K562 (cell line): ENCODE results near the gene CTPS2. TPM values are rescaled to one million over a fixed set of nuclear protein-coding genes. Genes with fewer than 3 reads are reported as not detected.
A peak's percentile ranks its signal among the peaks of the same experiment; 100 is the strongest.

Experiments
- BDP1 ChIP-seq: IDR thresholded peaks from 3 replicates; pipeline ENCODE4 v1.6.1; 2011; ENCODE audit not compliant: insufficient read length, insufficient read depth
- CTBP1 ChIP-seq: fragments of 450-650 bp; IDR thresholded peaks from 2 replicates; pipeline ENCODE4 v1.6.1; 2016; ENCODE audit warnings: borderline replicate concordance
- ELK3 ChIP-seq: fragments of 450-650 bp; formaldehyde crosslinking; IDR thresholded peaks from 2 replicates; pipeline ENCODE4 v1.4.0; 2020; ENCODE audit warnings: mild to moderate bottlenecking
- ETV1 ChIP-seq: fragments of 450-650 bp; conservative IDR thresholded peaks from 2 replicates; pipeline ENCODE4 v1.6.1; 2016; ENCODE audit warnings: missing genetic modification characterization, control low read depth, low read depth, missing compliant biosample characterization
- GTF2A2 ChIP-seq: IDR thresholded peaks from 2 replicates; pipeline ENCODE4 v1.6.1; 2016; ENCODE audit warnings: mild to moderate bottlenecking, missing genetic modification characterization, missing compliant biosample characterization
- HMGN3 ChIP-seq: IDR thresholded peaks from 2 replicates; pipeline ENCODE4 v1.6.1; 2011; ENCODE audit warnings: borderline replicate concordance, low read depth, mild to moderate bottlenecking, mixed read lengths, low read length; ENCODE audit not compliant: insufficient read length; ENCODE audit errors: extremely low read depth
- ILK ChIP-seq: fragments of 450-650 bp; IDR thresholded peaks from 2 replicates; pipeline ENCODE4 v1.6.1; 2016; ENCODE audit warnings: missing genetic modification characterization, low read depth, mild to moderate bottlenecking, missing compliant biosample characterization, moderate library complexity, borderline replicate concordance
- NCOA4 ChIP-seq: fragments of 450-650 bp; IDR thresholded peaks from 2 replicates; pipeline ENCODE4 v1.6.1; 2018; ENCODE audit warnings: mild to moderate bottlenecking; ENCODE audit not compliant: partially characterized antibody
- PTTG1 ChIP-seq: fragments of 450-650 bp; IDR thresholded peaks from 2 replicates; pipeline ENCODE4 v1.6.1; 2016; ENCODE audit warnings: low read depth, mild to moderate bottlenecking, missing genetic modification characterization, missing compliant biosample characterization
- SRSF1 ChIP-seq: fragments of 200-400 bp; formaldehyde crosslinking; IDR thresholded peaks from 2 replicates; pipeline ENCODE4 v1.6.1; 2017; ENCODE audit warnings: mild to moderate bottlenecking, low read depth, low read length, moderate library complexity
- polyA plus RNA-seq, 8 experiments: library from polyadenylated mRNA; depleted of rRNA in 4 of 8; stranded (reverse) in 5 of 8; unstranded in 3 of 8; fragments of >200 nt; fragmentation: Nextera tagmentation in 2 of 8; fragmentation: Illumina TruSeq in 1 of 8; extraction: Ambion mirVana in 2 of 8; extraction: Trizol in 1 of 8; gene quantifications; 2 replicates each; pipeline versions ENCODE4 v1.2.1 to v1.2.3, GENCODE V29; 2011 to 2014; ENCODE audit warnings: inconsistent platforms in 1 of 8, missing spikeins in 1 of 8
- total RNA-seq, 7 experiments: library from RNA; depleted of rRNA in 6 of 7; stranded (reverse); fragments of >200 nt in 6 of 7; fragmentation: Illumina TruSeq in 2 of 7; extraction: Trizol in 2 of 7; gene quantifications; 2 replicates each; pipeline versions ENCODE4 v1.2.1 to v1.2.3, GENCODE V29; 2011 to 2021; ENCODE audit warnings: low replicate concordance in 1 of 7
- TF ChIP-seq, protein P1 (sequence below): fragments of 200-400 bp; formaldehyde crosslinking; IDR thresholded peaks from 2 replicates; pipeline ENCODE4 v1.6.1; 2017; ENCODE audit warnings: mild to moderate bottlenecking, low read depth, low read length, moderate library complexity
- TF ChIP-seq, protein P2 (sequence below): IDR thresholded peaks from 3 replicates; pipeline ENCODE4 v1.6.1; 2011; ENCODE audit warnings: borderline replicate concordance, mild to moderate bottlenecking, moderate library complexity; ENCODE audit not compliant: insufficient read length; ENCODE audit errors: extremely low read depth

CTPS2 gene
- total and polyA plus RNA-seq, 9 of the 15 experiments (the other 6 are each of a cell fraction or from before 2014, with no cell fraction given) = 5.4 to 19.5 (median 14.1) TPM

DNA sequence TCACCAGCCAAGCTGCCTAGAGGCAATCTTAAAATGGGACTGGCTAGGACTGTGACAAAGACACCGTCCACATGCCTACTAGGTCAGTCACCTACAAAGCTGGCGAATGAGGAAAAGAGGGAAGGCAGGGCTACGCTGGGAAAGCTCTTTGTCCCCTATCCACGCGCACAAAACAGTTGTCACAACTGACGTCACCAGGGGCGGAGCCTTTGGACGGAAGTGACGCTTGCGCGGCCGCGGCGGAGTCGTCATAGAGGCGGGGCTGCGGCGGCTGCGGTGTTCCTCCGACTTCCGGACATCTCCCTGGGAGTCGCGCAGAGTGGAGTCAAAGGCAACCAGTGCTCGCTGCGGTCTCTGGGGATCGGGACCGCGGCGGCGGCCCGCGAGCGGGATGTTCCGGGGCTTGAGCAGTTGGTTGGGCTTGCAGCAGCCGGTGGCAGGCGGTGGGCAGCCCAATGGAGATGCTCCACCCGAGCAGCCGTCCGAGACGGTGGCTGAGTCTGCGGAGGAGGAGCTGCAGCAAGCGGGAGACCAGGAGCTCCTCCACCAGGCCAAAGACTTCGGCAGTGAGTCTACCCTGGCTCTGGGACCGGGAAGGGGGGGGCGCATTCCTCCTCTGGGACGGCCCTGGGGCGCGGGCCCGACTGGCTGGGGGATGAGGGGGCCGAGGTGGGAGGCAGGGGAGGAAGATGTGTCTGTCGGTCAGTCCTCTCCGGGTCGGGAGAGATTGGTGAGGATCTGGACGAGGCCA, 7.0 kb upstream of the CTPS2 start, which contains the start of gene SYAP1 (continued):
- TF ChIP-seq, protein P1, sequence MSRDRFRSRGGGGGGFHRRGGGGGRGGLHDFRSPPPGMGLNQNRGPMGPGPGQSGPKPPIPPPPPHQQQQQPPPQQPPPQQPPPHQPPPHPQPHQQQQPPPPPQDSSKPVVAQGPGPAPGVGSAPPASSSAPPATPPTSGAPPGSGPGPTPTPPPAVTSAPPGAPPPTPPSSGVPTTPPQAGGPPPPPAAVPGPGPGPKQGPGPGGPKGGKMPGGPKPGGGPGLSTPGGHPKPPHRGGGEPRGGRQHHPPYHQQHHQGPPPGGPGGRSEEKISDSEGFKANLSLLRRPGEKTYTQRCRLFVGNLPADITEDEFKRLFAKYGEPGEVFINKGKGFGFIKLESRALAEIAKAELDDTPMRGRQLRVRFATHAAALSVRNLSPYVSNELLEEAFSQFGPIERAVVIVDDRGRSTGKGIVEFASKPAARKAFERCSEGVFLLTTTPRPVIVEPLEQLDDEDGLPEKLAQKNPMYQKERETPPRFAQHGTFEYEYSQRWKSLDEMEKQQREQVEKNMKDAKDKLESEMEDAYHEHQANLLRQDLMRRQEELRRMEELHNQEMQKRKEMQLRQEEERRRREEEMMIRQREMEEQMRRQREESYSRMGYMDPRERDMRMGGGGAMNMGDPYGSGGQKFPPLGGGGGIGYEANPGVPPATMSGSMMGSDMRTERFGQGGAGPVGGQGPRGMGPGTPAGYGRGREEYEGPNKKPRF = no peak
- TF ChIP-seq HMGN3 = peak; percentile 54
- TF ChIP-seq ETV1 (tag) = peak; percentile 73
- TF ChIP-seq ELK3 (CRISPR knock-in tag) = no peak
- TF ChIP-seq, protein P2, sequence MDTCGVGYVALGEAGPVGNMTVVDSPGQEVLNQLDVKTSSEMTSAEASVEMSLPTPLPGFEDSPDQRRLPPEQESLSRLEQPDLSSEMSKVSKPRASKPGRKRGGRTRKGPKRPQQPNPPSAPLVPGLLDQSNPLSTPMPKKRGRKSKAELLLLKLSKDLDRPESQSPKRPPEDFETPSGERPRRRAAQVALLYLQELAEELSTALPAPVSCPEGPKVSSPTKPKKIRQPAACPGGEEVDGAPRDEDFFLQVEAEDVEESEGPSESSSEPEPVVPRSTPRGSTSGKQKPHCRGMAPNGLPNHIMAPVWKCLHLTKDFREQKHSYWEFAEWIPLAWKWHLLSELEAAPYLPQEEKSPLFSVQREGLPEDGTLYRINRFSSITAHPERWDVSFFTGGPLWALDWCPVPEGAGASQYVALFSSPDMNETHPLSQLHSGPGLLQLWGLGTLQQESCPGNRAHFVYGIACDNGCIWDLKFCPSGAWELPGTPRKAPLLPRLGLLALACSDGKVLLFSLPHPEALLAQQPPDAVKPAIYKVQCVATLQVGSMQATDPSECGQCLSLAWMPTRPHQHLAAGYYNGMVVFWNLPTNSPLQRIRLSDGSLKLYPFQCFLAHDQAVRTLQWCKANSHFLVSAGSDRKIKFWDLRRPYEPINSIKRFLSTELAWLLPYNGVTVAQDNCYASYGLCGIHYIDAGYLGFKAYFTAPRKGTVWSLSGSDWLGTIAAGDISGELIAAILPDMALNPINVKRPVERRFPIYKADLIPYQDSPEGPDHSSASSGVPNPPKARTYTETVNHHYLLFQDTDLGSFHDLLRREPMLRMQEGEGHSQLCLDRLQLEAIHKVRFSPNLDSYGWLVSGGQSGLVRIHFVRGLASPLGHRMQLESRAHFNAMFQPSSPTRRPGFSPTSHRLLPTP = no peak
- no peak for TF ChIP-seq SRSF1
- no peak for TF ChIP-seq PTTG1
- no peak for TF ChIP-seq NCOA4
- no peak for TF ChIP-seq GTF2A2 (tag)
- peak; percentile 50; the same call in 1 of the 2 replicates for TF ChIP-seq CTBP1
- no peak for TF ChIP-seq ILK (tag)
- no peak for TF ChIP-seq BDP1
